GM21825 (cell line): ENCODE measurements around the gene SDK2.

Experiments used
- ATAC-seq: cut with Tn5 transposase; IDR thresholded peaks from one replicate; pipeline ENCODE4 v1.9.1; 2021; ENCODE audit warnings: mild to moderate bottlenecking, moderate library complexity; ENCODE audit not compliant: unreplicated experiment

The SDK2 gene

GRCh38 chr17:73400915-73401545, 243.2 kb downstream of the SDK2 start:
- ATAC-seq: no peak

GRCh38 chr17:73399056-73399455, 245.2 kb downstream of the SDK2 start:
- no peak for ATAC-seq

GRCh38 chr17:73397856-73398540, 246.2 kb downstream of the SDK2 start:
- no peak for ATAC-seq

- no peak for ATAC-seq
Measured at GRCh38 chr17:73397278-73397826, 246.9 kb downstream of the SDK2 start.

GRCh38 chr17:73396431-73397277, 247.6 kb downstream of the SDK2 start:
- no peak for ATAC-seq

GRCh38 chr17:73394512-73395450, 249.5 kb downstream of the SDK2 start:
- no peak for ATAC-seq

GRCh38 chr17:73393962-73394361, 250.3 kb downstream of the SDK2 start:
- no peak for ATAC-seq

GRCh38 chr17:73393381-73393780, 250.9 kb downstream of the SDK2 start:
- no peak for ATAC-seq

- ATAC-seq: no peak
Measured at GRCh38 chr17:73391331-73392265, 252.6 kb downstream of the SDK2 start.

GRCh38 chr17:73390851-73391250, 253.4 kb downstream of the SDK2 start:
- ATAC-seq: no peak

- ATAC-seq: no peak
Measured at GRCh38 chr17:73390221-73390620, 254.0 kb downstream of the SDK2 start.

- no peak for ATAC-seq
Measured at GRCh38 chr17:73389411-73389810, 254.8 kb downstream of the SDK2 start.

GRCh38 chr17:73388578-73388905, 255.7 kb downstream of the SDK2 start:
- no peak for ATAC-seq

- no peak for ATAC-seq
Measured at GRCh38 chr17:73387746-73388577, 256.3 kb downstream of the SDK2 start.

GRCh38 chr17:73386561-73386960, 257.7 kb downstream of the SDK2 start:
- no peak for ATAC-seq

GRCh38 chr17:73384926-73385325, 259.3 kb downstream of the SDK2 start:
- ATAC-seq: no peak

GRCh38 chr17:73380439-73381106, 263.7 kb downstream of the SDK2 start:
- no peak for ATAC-seq

- no peak for ATAC-seq
Measured at GRCh38 chr17:73379826-73380225, 264.4 kb downstream of the SDK2 start.
